ENCODE results near the gene ART4.

ART4 gene

DNA sequence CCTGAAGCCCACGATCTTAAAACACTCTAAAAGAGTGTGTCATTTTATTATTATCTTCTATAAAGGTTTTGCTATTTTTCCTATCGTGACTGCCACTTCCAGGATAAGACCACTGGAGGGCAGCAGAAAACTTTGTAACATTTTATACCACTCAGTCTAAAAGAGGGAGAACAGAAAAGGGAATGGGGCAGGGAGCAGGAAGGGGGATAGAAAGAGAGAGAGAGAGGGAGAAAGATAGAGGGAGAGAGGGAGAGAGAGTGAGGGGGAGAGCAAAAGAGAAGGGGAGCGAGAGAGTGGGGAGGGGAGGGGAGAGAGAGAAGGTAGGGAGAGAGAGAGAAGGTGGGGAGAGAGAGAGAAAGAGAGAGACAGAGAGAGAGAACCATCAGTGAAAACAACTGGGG is 2.0 kb upstream of the ART4 start:
- Mint-ChIP-seq H3K4me3 (peak overlapping the region in 1 of 2 donors; percentile 0), H3K4me1 (ENCODE audit: low read depth in 2 of 2) (peaks cover 0 to 5% of the 10 kb centered on the region in 2 donors), H3K36me3 (ENCODE audit: insufficient read depth) (no peaks in the 10 kb centered on the region), H3K27ac (peak overlapping the region in 1 of 2 donors; percentile 67), H3K27me3 (peaks cover 4% of the 10 kb centered on the region in 2 donors), H3K9me3 (no peaks in the 10 kb centered on the region)
- peak; percentile 70 for ATAC-seq (replicated peaks)
- DNase-seq, result peak; percentile 38 to 54 (median 39)

- no peak overlapping the region for H3K27ac Mint-ChIP-seq
- H3K36me3 Mint-ChIP-seq (ENCODE audit: insufficient read depth), result no peaks in the 10 kb centered on the region
- DNase-seq, result no peak
These were observed 1.1 kb upstream of the ART4 start for GRCh38 chr12:14844401-14844800.

GRCh38 chr12:14842315-14842714 is 1.0 kb downstream of the ART4 start:
- Mint-ChIP-seq H3K27me3 (peaks cover 19 to 24% of the 10 kb centered on the region in 2 donors), H3K36me3 (ENCODE audit: insufficient read depth) (no peaks in the 10 kb centered on the region), H3K9me3 (no peaks in the 10 kb centered on the region), H3K27ac (no peak overlapping the region), H3K4me3 (no peak overlapping the region), H3K4me1 (ENCODE audit: low read depth in 2 of 2) (peaks cover 0 to 5% of the 10 kb centered on the region in 2 donors)
- ATAC-seq (replicated peaks) (no peak), DNase-seq (no peak)

More at GRCh38 chr12:14844401-14844800, 1.1 kb upstream of the ART4 start:
- no peak for ATAC-seq (replicated peaks)
- Mint-ChIP-seq H3K4me1 (ENCODE audit: low read depth in 2 of 2) (peaks cover 0 to 5% of the 10 kb centered on the region in 2 donors), H3K9me3 (no peaks in the 10 kb centered on the region), H3K27me3 (peaks cover 13 to 14% of the 10 kb centered on the region in 2 donors), H3K4me3 (no peak overlapping the region)

- DNase-seq (no peak), ATAC-seq (replicated peaks) (no peak)
- Mint-ChIP-seq H3K27ac (no peak overlapping the region), H3K9me3 (no peaks in the 10 kb centered on the region), H3K4me3 (no peak overlapping the region), H3K36me3 (ENCODE audit: insufficient read depth) (no peaks in the 10 kb centered on the region), H3K4me1 (ENCODE audit: low read depth in 2 of 2) (peaks cover 0 to 5% of the 10 kb centered on the region in 2 donors), H3K27me3 (peaks cover 19 to 24% of the 10 kb centered on the region in 2 donors)
These were observed 1.6 kb downstream of the ART4 start for GRCh38 chr12:14841761-14842160.

GRCh38 chr12:14840616-14841015 is 2.7 kb downstream of the ART4 start:
- H3K9me3 Mint-ChIP-seq, result no peaks in the 10 kb centered on the region
- ATAC-seq (replicated peaks) (no peak), DNase-seq (no peak)
- no peak overlapping the region for H3K4me3 Mint-ChIP-seq
- H3K36me3 Mint-ChIP-seq (ENCODE audit: insufficient read depth), result no peaks in the 10 kb centered on the region
- H3K27me3 Mint-ChIP-seq, result peaks cover 24% of the 10 kb centered on the region in 2 donors
- H3K27ac Mint-ChIP-seq, result no peak overlapping the region
- peaks cover 0 to 5% of the 10 kb centered on the region in 2 donors for H3K4me1 Mint-ChIP-seq (ENCODE audit: low read depth in 2 of 2)

GRCh38 chr12:14839262-14839661 is 4.1 kb downstream of the ART4 start:
- Mint-ChIP-seq H3K4me1 (ENCODE audit: low read depth in 2 of 2) (no peaks in the 10 kb centered on the region), H3K9me3 (no peaks in the 10 kb centered on the region), H3K27ac (no peak overlapping the region), H3K4me3 (no peak overlapping the region), H3K27me3 (peaks cover 35% of the 10 kb centered on the region in 2 donors), H3K36me3 (ENCODE audit: insufficient read depth) (no peaks in the 10 kb centered on the region)
- no peak for DNase-seq
- no peak for ATAC-seq (replicated peaks)

GRCh38 chr12:14836336-14837210 is 6.8 kb downstream of the ART4 start:
- ATAC-seq (replicated peaks) (no peak), DNase-seq (no peak)
- Mint-ChIP-seq H3K4me1 (ENCODE audit: low read depth in 2 of 2) (no peaks in the 10 kb centered on the region), H3K4me3 (no peak overlapping the region), H3K9me3 (no peaks in the 10 kb centered on the region), H3K36me3 (ENCODE audit: insufficient read depth) (no peaks in the 10 kb centered on the region), H3K27ac (no peak overlapping the region), H3K27me3 (peaks cover 50 to 54% of the 10 kb centered on the region in 2 donors)

- Mint-ChIP-seq H3K4me3 (no peak overlapping the region), H3K4me1 (ENCODE audit: low read depth in 2 of 2) (no peaks in the 10 kb centered on the region), H3K27me3 (peaks cover 38 to 41% of the 10 kb centered on the region in 2 donors), H3K9me3 (no peaks in the 10 kb centered on the region), H3K36me3 (ENCODE audit: insufficient read depth) (no peaks in the 10 kb centered on the region), H3K27ac (no peak overlapping the region)
- ATAC-seq (replicated peaks), result no peak
- DNase-seq, result no peak
These were observed 8.8 kb downstream of the ART4 start for GRCh38 chr12:14834509-14834908.

GRCh38 chr12:14833952-14834351 is 9.4 kb downstream of the ART4 start:
- no peaks in the 10 kb centered on the region for H3K36me3 Mint-ChIP-seq (ENCODE audit: insufficient read depth)
- DNase-seq, result no peak
- H3K4me1 Mint-ChIP-seq (ENCODE audit: low read depth in 2 of 2), result no peaks in the 10 kb centered on the region
- H3K27ac Mint-ChIP-seq, result no peak overlapping the region
- no peak for ATAC-seq (replicated peaks)
- peaks cover 32 to 35% of the 10 kb centered on the region in 2 donors for H3K27me3 Mint-ChIP-seq
- H3K4me3 Mint-ChIP-seq, result no peak overlapping the region
- no peaks in the 10 kb centered on the region for H3K9me3 Mint-ChIP-seq

- no peak overlapping the region for H3K4me3 Mint-ChIP-seq
- no peaks in the 10 kb centered on the region for H3K36me3 Mint-ChIP-seq (ENCODE audit: insufficient read depth)
- DNase-seq (no peak), ATAC-seq (replicated peaks) (no peak)
- H3K27ac Mint-ChIP-seq, result no peak overlapping the region
- no peaks in the 10 kb centered on the region for H3K4me1 Mint-ChIP-seq (ENCODE audit: low read depth in 2 of 2)
- no peaks in the 10 kb centered on the region for H3K9me3 Mint-ChIP-seq
- peaks cover 30 to 31% of the 10 kb centered on the region in 2 donors for H3K27me3 Mint-ChIP-seq
These were observed 10.0 kb downstream of the ART4 start for GRCh38 chr12:14833336-14833735.

DNA sequence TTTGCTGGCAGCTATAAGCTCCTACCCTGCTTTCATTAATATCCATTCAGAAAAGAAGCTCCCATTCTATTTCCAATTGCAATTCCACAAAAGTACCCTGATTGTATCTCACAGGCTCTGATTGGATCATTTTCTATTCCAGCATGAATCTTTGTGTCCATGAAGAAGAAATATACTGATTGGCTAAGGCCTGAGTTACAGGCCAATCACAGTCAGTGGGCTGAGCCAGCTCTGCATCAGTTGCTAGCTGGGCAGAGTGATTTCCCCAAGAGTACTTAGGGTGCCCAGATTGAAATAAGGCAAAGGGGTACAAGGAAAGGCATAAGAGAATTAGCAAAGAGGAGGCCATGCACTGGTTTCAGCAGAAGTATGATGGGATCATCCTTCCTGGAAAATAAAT is 14.4 kb downstream of the ART4 start:
- no peak for DNase-seq
- H3K27me3 Mint-ChIP-seq, result peaks cover 12 to 15% of the 10 kb centered on the region in 2 donors
- no peak overlapping the region for H3K4me3 Mint-ChIP-seq
- H3K4me1 Mint-ChIP-seq (ENCODE audit: low read depth in 2 of 2), result no peaks in the 10 kb centered on the region
- peak; percentile 51 for ATAC-seq (replicated peaks)
- H3K27ac Mint-ChIP-seq, result no peak overlapping the region
- H3K36me3 Mint-ChIP-seq (ENCODE audit: insufficient read depth), result no peaks in the 10 kb centered on the region
- no peaks in the 10 kb centered on the region for H3K9me3 Mint-ChIP-seq

- ATAC-seq (replicated peaks), result no peak
- Mint-ChIP-seq H3K27ac (no peak overlapping the region), H3K9me3 (no peaks in the 10 kb centered on the region)
These were observed 16.3 kb downstream of the ART4 start for GRCh38 chr12:14827043-14827442.

DNA sequence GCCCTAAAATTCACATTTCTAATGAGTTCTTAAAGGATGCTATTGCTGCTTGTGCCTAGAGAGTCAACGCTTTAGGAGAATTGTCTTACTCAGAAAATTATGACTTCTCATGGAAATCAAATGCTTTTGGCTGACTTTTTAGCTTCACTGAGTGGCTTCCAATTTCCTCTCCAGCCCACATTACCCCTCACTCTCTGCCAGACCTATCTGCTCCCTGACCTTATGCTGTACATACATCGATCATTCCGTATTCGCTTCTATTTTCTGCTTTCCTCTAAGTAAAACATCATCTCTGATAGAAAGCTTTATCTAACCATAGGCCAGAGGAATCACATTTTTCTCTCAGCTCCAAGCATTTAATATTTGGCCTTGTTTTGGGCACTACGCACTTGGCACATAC is 16.8 kb downstream of the ART4 start:
- Mint-ChIP-seq H3K27me3 (peaks cover 0 to 5% of the 10 kb centered on the region in 2 donors), H3K36me3 (ENCODE audit: insufficient read depth) (no peaks in the 10 kb centered on the region), H3K27ac (no peak overlapping the region), H3K4me1 (ENCODE audit: low read depth in 2 of 2) (no peaks in the 10 kb centered on the region), H3K4me3 (no peak overlapping the region), H3K9me3 (no peaks in the 10 kb centered on the region)
- DNase-seq (no peak), ATAC-seq (replicated peaks) (no peak)

More at GRCh38 chr12:14827043-14827442, 16.3 kb downstream of the ART4 start:
- H3K27me3 Mint-ChIP-seq, result peaks cover 3 to 4% of the 10 kb centered on the region in 2 donors
- no peaks in the 10 kb centered on the region for H3K36me3 Mint-ChIP-seq (ENCODE audit: insufficient read depth)
- H3K4me1 Mint-ChIP-seq (ENCODE audit: low read depth in 2 of 2), result no peaks in the 10 kb centered on the region
- no peak overlapping the region for H3K4me3 Mint-ChIP-seq
- no peak for DNase-seq

GRCh38 chr12:14825256-14825655 is 18.1 kb downstream of the ART4 start:
- Mint-ChIP-seq H3K4me1 (ENCODE audit: low read depth in 2 of 2) (no peaks in the 10 kb centered on the region), H3K4me3 (no peak overlapping the region), H3K36me3 (ENCODE audit: insufficient read depth) (no peaks in the 10 kb centered on the region), H3K9me3 (no peaks in the 10 kb centered on the region), H3K27ac (no peak overlapping the region), H3K27me3 (peaks cover 0 to 9% of the 10 kb centered on the region in 2 donors)
- ATAC-seq (replicated peaks), result no peak
- no peak for DNase-seq

Data from effector memory CD8-positive, alpha-beta T cell (primary cell).